Measurements from ENCODE around the gene PHF2.

DNA sequence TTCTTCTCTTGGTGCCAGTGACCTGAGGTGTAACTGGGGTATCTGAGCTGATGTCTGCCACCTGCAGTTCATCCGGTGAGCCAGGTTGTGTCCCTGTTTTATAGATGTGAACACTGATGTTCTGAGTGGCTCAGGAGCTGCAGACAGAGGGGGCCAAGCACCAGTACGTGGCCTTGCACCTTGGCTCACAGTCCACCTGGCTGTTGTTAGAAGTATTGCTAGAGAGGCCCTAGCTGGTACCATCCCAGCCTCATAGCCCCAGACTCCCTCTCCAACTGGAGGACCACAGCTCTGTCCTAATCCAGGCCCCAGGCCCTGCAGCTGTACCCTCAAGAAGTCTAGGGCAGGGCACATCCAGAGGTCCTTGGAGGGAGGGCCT is 16.2 kb downstream of the PHF2 start:
- TF ChIP-seq, protein P1, sequence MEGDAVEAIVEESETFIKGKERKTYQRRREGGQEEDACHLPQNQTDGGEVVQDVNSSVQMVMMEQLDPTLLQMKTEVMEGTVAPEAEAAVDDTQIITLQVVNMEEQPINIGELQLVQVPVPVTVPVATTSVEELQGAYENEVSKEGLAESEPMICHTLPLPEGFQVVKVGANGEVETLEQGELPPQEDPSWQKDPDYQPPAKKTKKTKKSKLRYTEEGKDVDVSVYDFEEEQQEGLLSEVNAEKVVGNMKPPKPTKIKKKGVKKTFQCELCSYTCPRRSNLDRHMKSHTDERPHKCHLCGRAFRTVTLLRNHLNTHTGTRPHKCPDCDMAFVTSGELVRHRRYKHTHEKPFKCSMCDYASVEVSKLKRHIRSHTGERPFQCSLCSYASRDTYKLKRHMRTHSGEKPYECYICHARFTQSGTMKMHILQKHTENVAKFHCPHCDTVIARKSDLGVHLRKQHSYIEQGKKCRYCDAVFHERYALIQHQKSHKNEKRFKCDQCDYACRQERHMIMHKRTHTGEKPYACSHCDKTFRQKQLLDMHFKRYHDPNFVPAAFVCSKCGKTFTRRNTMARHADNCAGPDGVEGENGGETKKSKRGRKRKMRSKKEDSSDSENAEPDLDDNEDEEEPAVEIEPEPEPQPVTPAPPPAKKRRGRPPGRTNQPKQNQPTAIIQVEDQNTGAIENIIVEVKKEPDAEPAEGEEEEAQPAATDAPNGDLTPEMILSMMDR (conservative IDR thresholded peaks at IDR 0.05; ENCODE audit: low read length): peak; percentile 40
- no peak for TF ChIP-seq EZH2phosphoT487 (IDR thresholded peaks at IDR 0.05; ENCODE audit: borderline replicate concordance, low read depth, low read length)
